GM21723 (cell line): ENCODE results near the gene TRIM22.
"Not testable (repeated sequence)": the region's sequence is repeated elsewhere in the genome, so short reads cannot be mapped to it uniquely, and the experiment has no call there.

Source experiments
- ATAC-seq: cut with Tn5 transposase; IDR thresholded peaks from one replicate; pipeline ENCODE4 v1.9.1; 2021; ENCODE audit warnings: mild to moderate bottlenecking, moderate library complexity; ENCODE audit not compliant: unreplicated experiment

Gene TRIM22

DNA sequence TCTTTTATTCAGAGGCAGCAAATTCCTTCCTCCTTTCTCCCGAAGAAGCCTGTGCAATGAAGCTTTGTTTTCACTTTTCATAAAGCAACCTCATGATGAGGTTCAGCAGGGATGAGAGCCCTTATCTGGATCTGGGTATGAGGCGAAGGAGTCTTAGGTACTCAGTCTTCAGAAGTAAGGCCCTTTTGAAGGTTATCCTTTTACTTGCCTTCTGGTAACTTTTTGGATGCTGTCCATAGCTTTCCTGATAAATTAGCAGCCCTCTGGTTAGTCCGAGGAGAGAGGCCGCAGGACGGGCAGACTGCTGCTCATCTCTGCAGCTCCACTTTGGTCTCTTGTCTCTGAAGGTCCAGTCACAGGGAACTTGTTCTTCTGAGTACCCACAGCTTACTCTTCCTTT, 1.1 kb downstream of the TRIM22 start:
- no peak for ATAC-seq

DNA sequence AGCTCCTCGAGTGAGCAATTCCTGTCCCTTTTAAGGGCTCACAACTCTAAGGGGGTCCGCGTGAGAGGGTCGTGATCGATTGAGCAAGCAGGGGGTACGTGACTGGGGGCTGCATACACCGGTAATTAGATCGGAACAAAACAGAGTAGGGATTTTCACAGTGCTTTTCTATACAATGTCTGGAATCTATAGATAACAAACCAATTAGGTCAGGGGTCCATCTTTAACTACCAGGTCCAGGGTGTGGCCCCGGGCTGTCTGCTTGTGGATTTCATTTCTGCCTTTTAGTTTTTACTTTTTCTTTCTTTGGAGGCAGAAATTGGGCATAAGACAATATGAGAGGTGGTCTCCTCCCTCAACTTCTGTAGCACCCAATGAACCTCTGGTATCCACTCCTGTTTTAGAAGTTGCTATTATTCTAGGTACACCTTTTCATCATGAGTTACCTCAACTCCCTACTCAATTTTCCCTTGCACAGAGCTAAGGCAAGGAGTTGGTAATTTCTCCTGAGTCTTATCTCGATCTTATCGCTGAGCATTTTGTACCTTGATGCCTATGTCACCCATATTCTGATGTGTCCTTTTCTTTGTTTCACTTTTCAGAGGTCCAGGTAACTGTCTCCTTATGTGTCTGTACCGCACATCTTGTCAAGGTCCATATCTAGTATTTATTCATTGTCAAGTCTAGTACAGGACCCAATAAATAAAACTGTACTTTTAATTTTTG, 1.8 kb downstream of the TRIM22 start:
- ATAC-seq, result not testable (repeated sequence)

GRCh38 chr11:5691964-5692361, 2.4 kb downstream of the TRIM22 start:
- no peak for ATAC-seq

DNA sequence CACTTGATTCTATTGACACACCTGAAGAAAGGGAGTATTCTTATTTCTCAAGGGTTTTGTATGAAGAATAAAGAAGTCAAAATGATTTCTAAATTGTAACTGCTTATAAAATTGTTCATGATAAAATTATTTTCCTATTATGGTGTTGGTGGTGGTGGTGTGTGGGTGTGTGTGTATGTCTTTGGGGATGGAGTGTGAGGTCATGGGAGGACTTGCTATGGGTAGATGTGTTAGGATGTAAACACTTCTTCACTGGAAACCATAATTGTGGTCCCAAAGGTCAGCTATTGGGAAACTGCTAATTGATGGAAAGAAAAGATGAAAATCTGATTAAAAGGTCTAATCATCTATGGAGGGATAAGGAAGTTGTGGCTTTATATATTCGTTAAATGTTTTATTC, 5.1 kb downstream of the TRIM22 start:
- no peak for ATAC-seq

DNA sequence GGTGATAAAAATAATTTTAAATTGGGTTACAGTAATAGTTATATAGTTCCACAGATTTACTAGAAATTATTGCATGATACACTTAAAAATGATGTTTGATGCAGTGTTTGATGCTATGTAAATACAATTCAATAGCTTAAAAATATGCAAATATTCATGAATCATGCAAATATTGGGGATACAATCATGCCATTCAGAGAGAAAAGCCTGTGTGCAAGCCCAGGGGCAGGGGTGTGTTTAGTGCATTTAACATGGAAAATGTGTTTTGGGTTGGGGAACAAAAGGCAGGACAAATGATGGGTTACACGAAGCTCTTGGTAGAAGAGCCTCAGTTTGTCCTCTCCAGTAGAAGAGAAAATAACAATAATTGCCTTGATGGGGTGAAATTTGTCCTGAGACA, 6.0 kb downstream of the TRIM22 start:
- no peak for ATAC-seq

- no peak for ATAC-seq
These were observed 6.6 kb downstream of the TRIM22 start for GRCh38 chr11:5696210-5696609.

DNA sequence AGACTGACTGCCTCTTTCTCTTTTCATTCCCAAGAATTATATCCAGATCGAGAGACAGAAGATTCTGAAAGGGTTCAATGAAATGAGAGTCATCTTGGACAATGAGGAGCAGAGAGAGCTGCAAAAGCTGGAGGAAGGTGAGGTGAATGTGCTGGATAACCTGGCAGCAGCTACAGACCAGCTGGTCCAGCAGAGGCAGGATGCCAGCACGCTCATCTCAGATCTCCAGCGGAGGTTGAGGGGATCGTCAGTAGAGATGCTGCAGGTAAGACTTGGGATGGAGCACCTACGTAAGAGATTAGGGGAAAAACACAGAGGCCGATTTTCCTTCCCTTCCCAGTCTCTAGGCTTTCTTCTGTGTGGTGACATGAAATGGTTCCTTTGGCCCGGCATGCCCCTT, 8.7 kb downstream of the TRIM22 start:
- no peak for ATAC-seq

DNA sequence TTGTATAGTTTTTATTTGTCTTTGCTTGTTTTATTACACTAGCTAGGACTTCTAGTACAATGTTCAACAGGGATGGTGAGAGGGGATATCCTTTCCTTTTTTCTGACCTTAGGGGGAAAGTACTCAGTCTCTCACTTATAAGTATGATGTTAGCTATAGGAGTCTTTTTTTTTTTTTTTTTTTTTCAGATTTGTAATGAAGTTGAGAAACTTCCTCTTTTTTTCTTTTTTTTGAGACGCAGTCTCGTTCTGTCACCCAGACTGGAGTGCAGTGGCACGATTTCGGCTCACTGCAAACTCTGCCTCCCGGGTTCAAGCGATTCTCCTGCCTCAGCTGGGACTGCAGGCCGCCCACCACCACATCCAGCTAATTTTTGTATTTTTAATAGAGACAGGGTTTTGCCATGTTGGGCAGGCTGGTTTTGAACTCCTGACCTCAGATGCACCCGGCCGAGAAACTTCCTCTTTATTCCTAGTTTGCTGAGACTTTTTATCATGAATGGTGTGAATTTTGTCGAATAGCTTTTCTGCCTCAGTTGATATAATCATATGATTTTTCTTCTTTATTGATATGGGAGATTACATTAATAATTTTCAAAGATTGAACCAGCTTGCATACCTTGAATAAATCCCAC, 10.9 kb downstream of the TRIM22 start:
- ATAC-seq, result no peak

GRCh38 chr11:5701055-5701577, 11.5 kb downstream of the TRIM22 start:
- no peak for ATAC-seq

DNA sequence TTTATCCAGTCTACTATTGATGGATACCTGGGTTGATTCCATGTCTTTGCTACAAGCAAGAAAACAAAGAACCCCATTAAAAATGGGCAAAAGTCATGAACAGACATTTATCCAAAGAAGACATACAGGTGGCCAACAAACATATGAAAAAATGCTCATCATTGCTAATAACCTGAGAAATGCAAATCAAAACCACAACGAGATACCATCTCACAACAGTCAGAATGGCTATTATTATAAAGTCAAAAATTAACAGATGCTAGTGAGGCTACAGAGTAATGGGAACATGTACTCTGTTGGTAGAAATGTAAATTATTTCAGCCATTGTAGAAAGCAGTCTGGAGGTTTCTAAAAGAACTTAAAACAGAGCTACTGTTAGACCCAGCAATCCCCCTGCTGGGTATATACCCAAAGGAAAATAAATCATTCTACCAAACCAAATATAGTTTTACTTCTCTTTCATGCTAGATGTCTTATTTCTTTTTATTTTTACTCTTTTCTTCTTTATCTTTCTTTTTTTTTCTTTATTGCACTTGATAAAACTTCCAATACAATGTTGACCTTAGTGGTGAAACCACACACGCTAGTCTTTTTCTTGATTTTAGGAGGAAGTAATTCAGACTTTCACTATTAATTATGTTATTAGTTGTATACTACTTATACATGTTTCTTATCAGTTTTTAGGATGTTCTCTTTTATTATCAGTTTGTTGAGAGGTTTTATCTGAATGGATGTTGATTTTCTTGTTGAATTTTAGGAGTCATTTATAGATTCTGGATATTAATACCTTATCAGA, 14.3 kb downstream of the TRIM22 start:
- ATAC-seq, result no peak

DNA sequence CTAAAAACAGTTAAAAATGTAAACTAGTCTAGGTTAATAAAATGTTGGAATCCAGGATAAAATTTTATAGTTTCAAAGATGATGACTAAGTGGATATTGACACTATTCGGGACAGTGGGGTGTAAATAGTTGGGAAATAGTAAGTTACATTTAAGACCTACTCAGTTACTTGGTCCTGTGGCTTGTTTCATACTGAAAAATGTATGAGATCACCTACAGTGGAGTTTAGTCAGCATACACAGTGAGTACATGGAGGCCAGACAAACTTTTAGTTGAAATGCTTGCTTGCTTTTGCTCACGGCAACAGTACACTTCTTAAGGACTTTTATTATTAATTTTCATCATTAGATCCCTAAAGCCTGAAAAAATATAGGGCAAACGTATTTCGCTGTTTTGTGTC, 16.1 kb downstream of the TRIM22 start:
- no peak for ATAC-seq

DNA sequence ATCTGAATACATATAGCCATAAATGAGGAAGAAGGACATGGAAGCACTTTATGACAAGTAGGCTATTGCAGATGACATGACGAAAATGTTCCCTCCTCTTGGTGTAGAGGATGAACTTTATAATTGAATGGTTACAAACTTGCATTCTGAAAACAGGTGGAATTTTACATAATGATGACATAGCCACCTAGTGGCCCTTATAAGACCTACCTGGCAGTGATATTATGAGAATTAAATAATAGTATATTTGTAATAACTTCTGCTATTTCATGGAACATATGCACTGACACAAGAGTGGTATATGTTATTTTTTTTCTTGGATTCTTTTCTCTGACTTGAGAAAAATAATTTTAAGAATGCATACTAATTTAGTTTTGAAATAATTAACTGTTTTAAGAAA, 22.9 kb downstream of the TRIM22 start:
- ATAC-seq, result peak; percentile 59

- ATAC-seq, result no peak
These were observed 24.1 kb downstream of the TRIM22 start for GRCh38 chr11:5713695-5714094.

GRCh38 chr11:5716518-5716917, 26.9 kb downstream of the TRIM22 start:
- ATAC-seq, result not testable (repeated sequence)

DNA sequence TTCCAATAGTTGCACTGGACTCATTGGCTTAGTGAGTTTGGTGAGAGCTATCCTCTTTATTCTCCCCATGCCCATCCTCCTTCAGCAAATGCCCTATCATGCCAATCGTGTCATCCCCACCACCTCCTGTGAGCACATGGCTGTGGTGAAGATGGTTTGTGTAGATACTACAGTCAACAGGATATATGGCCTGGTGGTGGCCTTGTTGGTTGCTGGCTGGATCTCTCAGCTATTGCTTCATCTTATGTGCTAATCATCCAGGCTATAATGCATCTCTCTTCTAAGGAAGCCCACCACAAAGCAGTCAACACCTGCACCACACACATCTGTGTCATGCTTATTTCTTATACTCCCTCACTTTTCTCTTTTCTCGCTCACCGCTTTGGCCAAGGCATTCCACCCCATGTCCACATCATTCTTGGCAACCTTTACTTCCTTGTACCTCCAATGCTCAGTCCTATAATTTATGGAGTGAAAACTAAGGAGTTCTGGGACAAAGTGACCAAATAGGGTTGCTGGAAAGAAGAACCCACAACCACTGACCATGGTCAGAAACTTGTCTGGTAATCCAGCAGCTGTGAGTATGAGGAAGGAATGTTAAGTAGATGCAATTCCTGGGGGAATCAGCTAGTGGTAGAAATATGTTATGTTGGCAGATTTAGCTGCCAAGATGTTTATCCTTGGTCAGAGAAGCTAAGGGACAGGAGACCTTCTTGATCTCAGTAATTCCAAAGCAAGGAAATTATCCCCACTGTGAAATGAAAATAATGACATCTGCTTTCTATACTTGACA, 30.3 kb downstream of the TRIM22 start:
- no peak for ATAC-seq

DNA sequence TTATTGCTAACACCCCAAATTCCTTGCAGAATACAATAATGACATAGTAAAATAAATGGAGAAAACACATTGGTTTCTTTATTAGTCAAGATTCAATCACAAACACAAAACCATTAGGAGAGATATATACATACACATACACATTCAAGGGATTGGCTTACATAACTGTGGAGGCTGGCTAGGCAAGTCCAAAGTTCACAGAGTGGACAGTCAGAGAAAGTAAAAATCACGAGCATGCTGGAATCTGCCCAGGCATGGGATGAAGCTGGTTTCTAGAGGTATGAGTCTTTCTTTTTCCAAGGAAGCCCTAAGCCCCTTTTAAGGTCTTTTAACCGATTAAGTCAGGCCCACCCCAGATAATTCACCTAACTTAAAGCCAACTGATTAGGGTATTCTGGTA, 33.0 kb downstream of the TRIM22 start:
- ATAC-seq, result no peak

- ATAC-seq, result no peak
These were observed 36.8 kb downstream of the TRIM22 start for GRCh38 chr11:5726351-5726750.

GRCh38 chr11:5727691-5728090, 38.1 kb downstream of the TRIM22 start:
- no peak for ATAC-seq

GRCh38 chr11:5736396-5736795, 46.8 kb downstream of the TRIM22 start, which contains the start of gene OR56B1:
TSS of gene OR56B1 (plus strand) at chr11:5736448. CDS start at chr11:5736517, 69 bp downstream.
- no peak for ATAC-seq

DNA sequence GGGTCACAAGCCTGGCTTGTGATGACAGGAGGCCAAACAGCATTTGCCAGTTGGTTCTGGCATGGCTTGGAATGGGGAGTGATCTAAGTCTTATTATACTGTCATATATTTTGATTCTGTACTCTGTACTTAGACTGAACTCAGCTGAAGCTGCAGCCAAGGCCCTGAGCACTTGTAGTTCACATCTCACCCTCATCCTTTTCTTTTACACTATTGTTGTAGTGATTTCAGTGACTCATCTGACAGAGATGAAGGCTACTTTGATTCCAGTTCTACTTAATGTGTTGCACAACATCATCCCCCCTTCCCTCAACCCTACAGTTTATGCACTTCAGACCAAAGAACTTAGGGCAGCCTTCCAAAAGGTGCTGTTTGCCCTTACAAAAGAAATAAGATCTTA, 47.5 kb downstream of the TRIM22 start:
- ATAC-seq, result no peak
